HG02970 (cell line): ENCODE results near the gene SHF.
A peak's percentile ranks its signal among the peaks of the same experiment; 100 is the strongest.
"Not testable (repeated sequence)": the region's sequence is repeated elsewhere in the genome, so short reads cannot be mapped to it uniquely, and the experiment has no call there.

ENCODE experiments used
- ATAC-seq: cut with Tn5 transposase; IDR thresholded peaks from one replicate; pipeline ENCODE4 v1.9.1; 2021; ENCODE audit warnings: mild to moderate bottlenecking, moderate library complexity, moderate number of reproducible peaks; ENCODE audit not compliant: unreplicated experiment, low FRiP score

SHF gene

GRCh38 chr15:45187894-45188830 lies at the start of gene SHF:
TSS of gene SHF (minus strand) at chr15:45187966. CDS start at chr15:45187951, 15 bp downstream.
- ATAC-seq = no peak

GRCh38 chr15:45236806-45237205 lies 49.0 kb upstream of the SHF start:
- not testable (repeated sequence) for ATAC-seq

- no peak for ATAC-seq
These were observed 46.9 kb upstream of the SHF start for GRCh38 chr15:45234562-45235235.

- no peak for ATAC-seq
These were observed 44.2 kb upstream of the SHF start for GRCh38 chr15:45231864-45232562.

- no peak for ATAC-seq
These were observed 43.4 kb upstream of the SHF start for GRCh38 chr15:45231132-45231531.

- no peak for ATAC-seq
These were observed 42.6 kb upstream of the SHF start for GRCh38 chr15:45230245-45230965.

GRCh38 chr15:45228931-45229330 lies 41.2 kb upstream of the SHF start:
- ATAC-seq = no peak

GRCh38 chr15:45225506-45226273 lies 37.9 kb upstream of the SHF start:
- no peak for ATAC-seq

GRCh38 chr15:45224621-45225217 lies 37.0 kb upstream of the SHF start:
- no peak for ATAC-seq

- ATAC-seq = no peak
These were observed 34.2 kb upstream of the SHF start for GRCh38 chr15:45221967-45222366.

- no peak for ATAC-seq
These were observed 33.4 kb upstream of the SHF start for GRCh38 chr15:45221053-45221599.

GRCh38 chr15:45212493-45212892 lies 24.7 kb upstream of the SHF start:
- ATAC-seq = no peak

- ATAC-seq = no peak
These were observed 17.4 kb upstream of the SHF start for GRCh38 chr15:45205192-45205591.

- ATAC-seq = no peak
These were observed 15.4 kb upstream of the SHF start for GRCh38 chr15:45203182-45203581.

- no peak for ATAC-seq
These were observed 14.1 kb upstream of the SHF start for GRCh38 chr15:45201869-45202268.

- ATAC-seq = no peak
These were observed 13.7 kb upstream of the SHF start for GRCh38 chr15:45201557-45201859.

GRCh38 chr15:45200799-45201556 lies 13.2 kb upstream of the SHF start:
- peak; percentile 5 for ATAC-seq

GRCh38 chr15:45200001-45200798 lies 12.4 kb upstream of the SHF start:
- peak; percentile 48 for ATAC-seq
